Endodermal cell (in vitro differentiated cells): ENCODE measurements around the gene HLA-DOA. TPM values are rescaled to one million over a fixed set of nuclear protein-coding genes. Genes with fewer than 3 reads are reported as not detected.

Experiments
- DNase-seq: peaks from one replicate; pipeline ENCODE4 v3.0.0-alpha.2; 2017
- H3K27ac ChIP-seq: 2 replicates; pipeline ENCODE4 v1.5.1; 2013; ENCODE audit warnings: mild to moderate bottlenecking, low read depth, low read length, moderate library complexity
- H3K27me3 ChIP-seq: 2 replicates; pipeline ENCODE4 v1.6.1; 2013; ENCODE audit warnings: mild to moderate bottlenecking, low read length, moderate library complexity; ENCODE audit not compliant: insufficient read depth, control insufficient read depth, poor library complexity, severe bottlenecking
- H3K36me3 ChIP-seq: 2 replicates; pipeline ENCODE4 v1.7.0; 2013; ENCODE audit warnings: mild to moderate bottlenecking, low read length, moderate library complexity; ENCODE audit not compliant: control insufficient read depth, insufficient read depth
- H3K4me1 ChIP-seq: one replicate; pipeline ENCODE4 v1.7.0; 2013; ENCODE audit warnings: low read length; ENCODE audit not compliant: control insufficient read depth, insufficient read depth
- H3K4me3 ChIP-seq: 2 replicates; pipeline ENCODE4 v1.5.1; 2013; ENCODE audit warnings: mild to moderate bottlenecking, low read length, moderate library complexity
- H3K9ac ChIP-seq: 2 replicates; pipeline ENCODE4 v1.6.1; 2013; ENCODE audit warnings: mild to moderate bottlenecking, low read length, moderate library complexity; ENCODE audit not compliant: poor library complexity, severe bottlenecking; ENCODE audit errors: extremely low read depth
- H3K9me3 ChIP-seq: 2 replicates; pipeline ENCODE4 v1.6.1; 2013; ENCODE audit warnings: mild to moderate bottlenecking, low read length, moderate library complexity; ENCODE audit not compliant: control insufficient read depth
- H3K27ac Mint-ChIP-seq: 2 replicates; pipeline ENCODE4 v1.8.0; 2020; ENCODE audit warnings: mixed read lengths
- H3K27me3 Mint-ChIP-seq: 2 replicates; pipeline ENCODE4 v1.8.0; 2021; ENCODE audit warnings: mild to moderate bottlenecking, mixed read lengths; ENCODE audit not compliant: insufficient read depth
- H3K36me3 Mint-ChIP-seq: 2 replicates; pipeline ENCODE4 v1.8.0; 2020; ENCODE audit warnings: low read depth, mixed read lengths
- H3K4me1 Mint-ChIP-seq: 2 replicates; pipeline ENCODE4 v1.8.0; 2020; ENCODE audit warnings: mixed read lengths
- H3K4me3 Mint-ChIP-seq: 2 replicates; pipeline ENCODE4 v1.8.0; 2020; ENCODE audit warnings: mild to moderate bottlenecking, moderate library complexity, mixed read lengths
- H3K9me3 Mint-ChIP-seq: 2 replicates; pipeline ENCODE4 v1.8.0; 2020; ENCODE audit warnings: mild to moderate bottlenecking, mixed read lengths
- WGBS, 2 experiments: methylation state at CpG; one replicate each; pipeline versions ENCODE4 v1.1.5 to v1.1.7; 2013; ENCODE audit warnings: missing lambda C conversion rate in 2 of 2, mixed read lengths in 1 of 2; ENCODE audit not compliant: insufficient coverage in 1 of 2, insufficient read length in 1 of 2; 5-methylcytosine and 5-hydroxymethylcytosine counted together
- total RNA-seq, 2 donors: library from RNA; stranded (reverse); fragmentation: NEBNext Ultra II Directional in 1 of 2; extraction: Animal tissue kit (Norgen Biotek cat#: 25700) in 1 of 2; gene quantifications; 2 replicates in 1 of 2; 3 replicates in 1 of 2; pipeline ENCODE4 v1.2.1, GENCODE V29; 2021
- TF ChIP-seq, protein P1 (sequence below): fragments of 200-600 bp; sonication (generic); conservative IDR thresholded peaks from 2 replicates; pipeline ENCODE4 v1.5.0; 2021; ENCODE audit warnings: antibody characterized with exemption, mild to moderate bottlenecking

HLA-DOA gene
- total RNA-seq, 2 donors from 2014 or later, result 10.6 to 11.1 TPM

DNA sequence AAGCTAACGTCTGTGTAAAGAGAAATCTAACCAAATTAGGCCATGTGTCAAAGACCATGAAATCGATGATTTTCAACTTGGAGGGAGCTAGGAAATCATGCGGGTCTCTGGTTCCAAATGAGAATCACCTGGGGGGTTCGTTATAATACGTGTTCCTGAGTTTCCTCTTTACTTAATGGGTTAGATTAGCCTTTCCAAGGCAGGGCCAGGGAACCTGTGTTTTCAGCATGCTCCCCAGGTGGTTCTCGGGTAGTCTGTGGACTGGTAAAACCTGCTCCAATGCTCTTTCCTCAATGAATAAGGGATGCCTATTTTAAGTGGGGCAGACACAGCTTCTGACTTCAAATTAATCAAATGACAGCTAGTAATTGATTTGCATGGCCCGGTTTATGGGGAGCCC, 965 bp upstream of the HLA-DOA start:
- Histone ChIP-seq H3K4me3 (no peak overlapping the region), H3K27ac (no peak overlapping the region), H3K4me1 (no peaks in the 10 kb centered on the region), H3K27me3 (no peaks in the 10 kb centered on the region), H3K9ac (no peak overlapping the region), H3K9me3 (no peaks in the 10 kb centered on the region), H3K36me3 (no peaks in the 10 kb centered on the region)
- 68 to 78% methylated on average over 5 to 7 of the region's 7 CpGs for WGBS, 2 experiments
- TF ChIP-seq, protein P1, sequence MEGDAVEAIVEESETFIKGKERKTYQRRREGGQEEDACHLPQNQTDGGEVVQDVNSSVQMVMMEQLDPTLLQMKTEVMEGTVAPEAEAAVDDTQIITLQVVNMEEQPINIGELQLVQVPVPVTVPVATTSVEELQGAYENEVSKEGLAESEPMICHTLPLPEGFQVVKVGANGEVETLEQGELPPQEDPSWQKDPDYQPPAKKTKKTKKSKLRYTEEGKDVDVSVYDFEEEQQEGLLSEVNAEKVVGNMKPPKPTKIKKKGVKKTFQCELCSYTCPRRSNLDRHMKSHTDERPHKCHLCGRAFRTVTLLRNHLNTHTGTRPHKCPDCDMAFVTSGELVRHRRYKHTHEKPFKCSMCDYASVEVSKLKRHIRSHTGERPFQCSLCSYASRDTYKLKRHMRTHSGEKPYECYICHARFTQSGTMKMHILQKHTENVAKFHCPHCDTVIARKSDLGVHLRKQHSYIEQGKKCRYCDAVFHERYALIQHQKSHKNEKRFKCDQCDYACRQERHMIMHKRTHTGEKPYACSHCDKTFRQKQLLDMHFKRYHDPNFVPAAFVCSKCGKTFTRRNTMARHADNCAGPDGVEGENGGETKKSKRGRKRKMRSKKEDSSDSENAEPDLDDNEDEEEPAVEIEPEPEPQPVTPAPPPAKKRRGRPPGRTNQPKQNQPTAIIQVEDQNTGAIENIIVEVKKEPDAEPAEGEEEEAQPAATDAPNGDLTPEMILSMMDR, result no peak
- Mint-ChIP-seq H3K4me3 (no peak overlapping the region), H3K4me1 (peaks cover 9% of the 10 kb centered on the region), H3K27ac (no peak overlapping the region), H3K9me3 (no peaks in the 10 kb centered on the region), H3K36me3 (no peaks in the 10 kb centered on the region), H3K27me3 (no peaks in the 10 kb centered on the region)
- no peak for DNase-seq

DNA sequence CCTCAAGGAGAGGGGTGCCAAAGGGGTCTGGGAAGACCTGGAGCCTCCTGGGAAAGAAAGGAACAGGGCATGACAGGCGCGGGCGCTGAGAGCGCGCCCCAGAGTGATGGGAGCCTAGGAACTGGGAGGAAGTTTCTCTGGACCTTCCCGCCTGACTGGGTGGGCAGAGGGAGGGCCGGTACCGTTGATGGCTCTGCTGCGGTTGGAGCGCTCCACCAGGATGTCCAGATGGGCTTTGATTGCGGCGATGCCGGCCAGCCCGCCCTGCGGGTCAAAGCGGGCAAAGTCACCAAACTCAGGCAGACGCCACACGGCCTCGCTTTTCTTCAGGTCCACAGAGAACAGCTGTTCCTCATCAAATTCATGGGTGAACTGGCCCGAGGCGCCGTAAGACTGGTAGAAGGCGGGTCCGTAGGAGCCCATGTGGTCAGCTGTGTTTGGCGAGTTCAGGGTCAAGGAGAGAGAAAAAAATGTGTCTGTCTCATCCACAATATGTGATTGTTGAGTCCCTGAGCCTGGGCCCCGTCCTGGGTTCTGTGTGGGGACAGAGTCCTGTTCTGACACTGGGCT, 1.5 kb downstream of the HLA-DOA start:
- TF ChIP-seq, protein P1, result no peak
- no peak overlapping the region for H3K9ac ChIP-seq
- no peaks in the 10 kb centered on the region for H3K9me3 ChIP-seq
- no peaks in the 10 kb centered on the region for H3K27me3 ChIP-seq
- no peak overlapping the region for H3K4me3 ChIP-seq
- Mint-ChIP-seq H3K4me3 (peak overlapping the region; percentile 64), H3K36me3 (no peaks in the 10 kb centered on the region), H3K27me3 (peaks cover 7% of the 10 kb centered on the region), H3K4me1 (peaks cover 8% of the 10 kb centered on the region), H3K9me3 (no peaks in the 10 kb centered on the region), H3K27ac (no peak overlapping the region)
- H3K27ac ChIP-seq, result no peak overlapping the region
- no peaks in the 10 kb centered on the region for H3K36me3 ChIP-seq
- no peaks in the 10 kb centered on the region for H3K4me1 ChIP-seq
- no peak for DNase-seq
- 94 to 95% methylated on average over 12 to 26 of the region's 26 CpGs for WGBS, 2 experiments

DNA sequence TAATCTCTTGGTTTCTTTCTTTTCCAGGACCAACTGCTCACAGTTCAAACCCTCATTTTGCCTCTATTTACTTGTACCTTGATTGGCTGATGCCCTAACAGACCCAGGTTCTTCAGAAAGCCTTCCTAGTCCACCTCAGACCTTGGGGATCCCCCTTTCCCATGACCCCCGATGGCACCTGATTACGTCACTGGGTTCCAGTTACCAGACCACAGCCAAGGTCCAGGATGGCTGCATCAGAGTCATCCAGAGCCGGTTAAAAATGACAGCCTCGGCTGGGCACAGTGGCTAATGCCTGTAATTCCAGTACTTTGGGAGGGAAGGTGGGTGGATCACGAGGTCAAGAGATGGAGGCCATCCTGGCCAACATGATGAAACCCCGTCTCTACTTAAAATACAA, 4.5 kb downstream of the HLA-DOA start:
- TF ChIP-seq, protein P1, result no peak
- peaks cover 12% of the 10 kb centered on the region for H3K27me3 ChIP-seq
- Mint-ChIP-seq H3K27me3 (peaks cover 25% of the 10 kb centered on the region), H3K4me1 (peaks cover 9% of the 10 kb centered on the region), H3K27ac (no peak overlapping the region), H3K36me3 (no peaks in the 10 kb centered on the region), H3K4me3 (no peak overlapping the region), H3K9me3 (no peaks in the 10 kb centered on the region)
- no peaks in the 10 kb centered on the region for H3K36me3 ChIP-seq
- no peak overlapping the region for H3K27ac ChIP-seq
- H3K4me1 ChIP-seq, result no peaks in the 10 kb centered on the region
- H3K4me3 ChIP-seq, result no peak overlapping the region
- DNase-seq, result no peak
- WGBS, 2 experiments, result 78 to 94% methylated on average over 6 of the region's 6 CpGs
- H3K9me3 ChIP-seq, result no peaks in the 10 kb centered on the region
- no peak overlapping the region for H3K9ac ChIP-seq
